Measurements from ENCODE around the gene AADACL4.
"Not testable (repeated sequence)": the region's sequence is repeated elsewhere in the genome, so short reads cannot be mapped to it uniquely, and the experiment has no call there.

The AADACL4 gene

GRCh38 chr1:12629985-12630760 lies 13.7 kb upstream of the AADACL4 start:
- no peak for DNase-seq

- DNase-seq: no peak
Measured at GRCh38 chr1:12630946-12631530, 12.8 kb upstream of the AADACL4 start.

DNA sequence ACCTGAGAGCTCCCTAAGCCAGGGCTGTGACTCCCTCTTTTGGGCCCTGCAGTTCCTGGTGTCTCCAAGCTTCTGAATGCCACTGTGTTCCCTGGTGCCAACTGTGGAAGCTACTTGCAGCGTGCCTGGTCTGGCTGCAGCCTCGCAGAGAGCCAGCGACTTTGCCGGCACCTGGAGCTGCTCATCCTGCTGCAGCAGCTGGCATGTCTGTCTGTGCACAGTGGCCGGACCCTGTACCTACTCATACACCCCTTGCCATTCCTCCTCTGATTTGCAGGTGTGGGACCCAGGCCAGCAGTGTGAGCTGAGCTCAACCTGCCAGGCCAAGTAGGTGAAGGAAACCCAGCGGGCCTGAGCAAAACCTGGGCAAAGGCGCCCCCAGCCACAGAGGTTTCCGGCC lies 12.3 kb upstream of the AADACL4 start:
- DNase-seq: no peak

DNA sequence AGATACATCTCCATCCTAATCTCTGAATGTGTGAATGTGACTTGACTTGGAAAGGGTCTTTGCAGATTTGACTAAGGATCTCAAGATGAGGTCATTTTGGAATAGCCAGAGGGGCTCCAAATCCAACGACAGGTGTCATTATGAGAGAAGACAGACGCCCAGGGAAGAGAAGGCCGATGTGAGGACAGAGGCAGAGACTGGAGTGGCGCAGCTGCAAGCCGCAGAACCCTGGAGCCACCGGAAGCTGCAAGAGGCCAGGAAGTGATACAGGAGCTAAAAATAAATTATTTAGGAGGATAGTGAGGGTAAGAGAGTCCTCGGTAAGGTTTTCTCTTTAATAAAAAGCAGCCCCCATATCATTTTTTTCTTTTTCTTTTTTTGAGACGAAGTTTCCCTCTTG lies 9.7 kb upstream of the AADACL4 start:
- DNase-seq: no peak

GRCh38 chr1:12634696-12635202 lies 9.1 kb upstream of the AADACL4 start:
- no peak for DNase-seq

- DNase-seq: peak; percentile 93
Measured at GRCh38 chr1:12636098-12636950, 7.6 kb upstream of the AADACL4 start.

DNA sequence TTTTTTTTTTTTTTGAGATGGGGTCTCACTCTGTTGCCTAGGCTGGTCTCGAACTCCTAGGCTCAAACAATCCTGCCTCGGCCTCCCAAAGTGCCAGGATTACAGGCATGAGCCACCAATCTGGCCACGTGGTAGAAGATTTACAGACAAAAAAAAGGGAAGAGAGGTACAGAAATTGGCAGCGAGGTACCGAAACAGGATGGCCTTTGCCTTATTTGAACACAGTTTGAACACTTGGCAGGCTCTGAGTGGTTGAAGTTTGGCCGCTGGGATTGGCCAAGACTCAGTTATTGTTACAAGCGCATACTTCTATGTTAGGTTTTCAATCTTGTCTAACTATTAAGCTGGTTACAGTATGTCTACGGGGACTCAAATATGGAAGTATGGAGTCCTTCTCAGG lies 6.2 kb upstream of the AADACL4 start:
- no peak for DNase-seq

GRCh38 chr1:12640237-12640957 lies 3.5 kb upstream of the AADACL4 start:
- DNase-seq: no peak

DNA sequence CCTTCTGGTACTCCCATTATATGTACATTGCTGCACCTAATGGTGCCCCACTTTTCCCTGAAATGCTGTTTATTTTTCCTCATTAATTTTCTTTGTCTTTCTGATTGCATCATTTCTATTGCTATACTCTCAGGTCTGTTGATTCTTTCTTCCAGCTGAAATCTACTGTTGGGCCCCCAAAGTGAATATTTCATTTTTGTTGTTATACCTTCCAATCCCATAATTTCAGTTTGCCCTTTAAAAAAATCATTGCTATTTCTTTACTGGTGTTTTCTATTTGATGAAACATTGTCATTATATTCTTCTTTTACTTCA lies 3.0 kb upstream of the AADACL4 start:
- no peak for DNase-seq

DNA sequence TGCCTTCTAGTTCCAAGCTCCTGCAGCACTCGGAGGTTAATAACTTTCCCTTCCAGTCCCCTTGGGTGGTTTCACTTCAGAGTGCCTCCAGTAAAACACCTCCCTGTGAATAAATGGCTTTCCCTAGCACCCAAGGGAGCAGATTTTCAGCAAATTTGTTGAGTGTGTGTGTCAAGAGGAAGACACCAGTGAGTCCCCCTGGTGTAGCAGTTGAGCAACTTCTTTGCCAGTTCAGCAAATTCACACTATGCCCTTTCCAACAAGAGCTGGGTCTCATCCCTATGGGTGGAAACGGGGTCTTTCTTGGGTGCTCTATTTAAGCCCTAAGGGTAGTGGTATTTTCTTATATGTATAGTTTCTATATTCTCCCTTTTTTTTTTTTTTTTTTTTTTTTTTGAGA lies 806 bp upstream of the AADACL4 start:
- DNase-seq: no peak

DNA sequence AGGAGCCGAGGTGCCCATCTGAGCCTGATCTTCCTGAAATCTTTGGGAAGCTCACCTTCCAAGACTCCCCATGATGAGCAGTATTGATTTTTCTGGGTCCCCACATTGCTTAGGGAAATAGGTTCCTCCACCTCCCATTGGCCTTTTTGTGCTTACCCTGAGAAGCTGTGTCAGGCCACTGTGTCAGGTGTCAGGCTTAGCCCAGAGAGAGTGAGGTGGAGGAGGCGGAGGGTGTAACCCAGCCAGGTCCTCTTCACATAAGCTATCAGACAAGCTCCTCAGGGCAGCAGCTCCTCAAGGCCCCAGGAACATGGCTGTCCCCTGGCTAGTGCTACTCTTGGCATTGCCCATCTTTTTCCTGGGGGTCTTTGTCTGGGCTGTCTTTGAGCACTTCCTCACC lies 352 bp downstream of the AADACL4 start:
- DNase-seq: no peak

- no peak for DNase-seq
Measured at GRCh38 chr1:12644829-12645228, 944 bp downstream of the AADACL4 start.

DNA sequence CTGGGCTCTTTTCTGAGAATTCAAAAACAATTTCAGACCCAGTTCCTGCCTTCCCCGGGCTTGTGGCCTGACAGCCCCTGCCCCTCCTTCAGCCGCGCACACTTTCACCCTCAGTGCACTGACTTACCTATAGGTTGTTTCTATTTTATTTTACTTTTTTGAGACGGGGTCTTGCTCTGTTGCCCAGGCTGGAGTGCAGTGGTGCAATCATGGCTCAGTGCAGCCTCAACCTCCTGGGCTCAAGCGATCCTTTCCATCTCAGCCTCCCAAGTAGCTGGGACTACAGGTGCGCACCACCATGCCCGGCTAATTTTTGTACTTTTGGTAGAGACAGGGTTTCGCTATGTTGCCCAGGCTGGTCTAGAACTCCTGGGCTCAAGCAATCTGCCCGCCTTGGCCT lies 1.5 kb downstream of the AADACL4 start:
- not testable (repeated sequence) for DNase-seq

- no peak for DNase-seq
Measured at GRCh38 chr1:12648741-12649140, 4.9 kb downstream of the AADACL4 start.

- peak; percentile 49 for DNase-seq
Measured at GRCh38 chr1:12649971-12650421, 6.1 kb downstream of the AADACL4 start.

DNA sequence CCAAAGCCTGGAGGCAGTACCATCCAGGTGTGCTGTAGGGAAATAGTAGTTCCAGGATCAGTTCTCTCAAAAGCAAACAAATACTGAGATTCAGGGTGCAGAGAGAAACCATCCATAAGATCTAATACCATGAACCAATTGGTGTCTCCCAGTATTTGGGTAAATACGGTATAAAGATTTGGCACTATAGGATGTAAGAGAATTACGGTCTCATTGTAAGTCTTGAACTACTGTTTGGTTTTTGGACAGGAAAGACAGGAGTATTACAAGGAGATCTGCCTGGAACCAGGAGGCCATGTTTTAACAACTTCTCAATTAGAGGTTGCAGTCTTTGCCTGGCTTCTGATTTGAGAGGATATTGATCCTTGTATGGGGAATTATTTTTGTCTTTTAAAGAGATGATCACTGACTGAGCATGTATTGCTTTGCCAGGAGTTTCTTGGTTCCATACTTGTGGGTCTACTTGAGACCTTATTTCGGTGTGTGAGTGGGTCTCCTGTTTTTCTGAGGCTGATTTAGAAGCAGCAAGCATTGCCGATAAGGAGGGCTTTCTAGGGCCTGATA lies 10.2 kb downstream of the AADACL4 start:
- DNase-seq: peak; percentile 23

DNA sequence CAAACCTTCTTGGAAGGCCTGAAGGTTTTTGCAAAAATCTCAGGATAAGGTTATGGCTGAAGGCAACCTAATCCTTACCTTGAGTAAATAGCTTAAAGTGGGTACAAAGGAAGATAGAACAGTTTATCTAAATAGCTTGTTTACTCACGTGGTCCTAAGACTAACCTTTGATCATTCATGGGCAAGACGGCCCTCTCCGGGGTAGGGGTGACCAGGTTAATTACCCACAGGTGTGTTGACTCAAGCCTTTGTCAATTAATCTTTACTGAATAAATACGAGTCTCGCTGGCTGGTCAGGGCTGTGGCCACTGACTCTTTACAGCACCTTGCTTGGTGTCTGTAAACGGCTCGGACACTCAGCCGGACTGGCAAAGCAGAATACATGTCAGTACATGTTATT lies 10.8 kb downstream of the AADACL4 start:
- no peak for DNase-seq

- no peak for DNase-seq
Measured at GRCh38 chr1:12656575-12656974, 12.7 kb downstream of the AADACL4 start.

- DNase-seq: no peak
Measured at GRCh38 chr1:12657060-12657884, 13.4 kb downstream of the AADACL4 start.

DNA sequence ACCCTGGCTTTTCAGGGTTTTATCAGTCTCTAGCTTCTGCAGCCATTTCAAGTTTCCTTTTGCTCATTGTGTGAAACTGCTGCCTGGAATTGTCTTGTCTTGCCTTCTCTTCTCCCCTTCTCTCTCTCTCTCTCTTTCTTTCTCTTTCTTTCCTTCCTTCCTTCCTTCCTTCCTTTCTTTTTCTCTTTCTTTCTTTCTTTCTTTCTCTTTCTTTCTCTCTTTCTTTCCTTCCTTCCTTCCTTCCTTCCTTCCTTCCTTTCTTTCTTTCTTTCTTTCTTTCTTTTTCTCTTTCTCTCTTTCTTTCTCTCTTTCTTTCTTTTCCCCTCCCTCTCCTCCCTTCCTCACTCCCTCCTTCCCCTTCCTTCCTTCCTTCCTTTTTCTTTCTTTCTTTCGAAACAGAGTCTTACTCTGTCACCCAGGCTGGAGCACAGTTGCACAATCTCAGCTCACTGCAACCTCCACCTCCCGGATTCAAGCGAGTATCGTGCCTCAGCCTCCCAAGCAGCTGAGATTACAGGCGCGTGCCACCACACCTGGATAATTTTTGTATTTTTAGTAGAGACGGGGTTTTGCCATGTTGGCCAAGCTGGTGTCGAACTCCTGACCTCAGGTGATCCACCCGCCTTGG lies 14.1 kb downstream of the AADACL4 start:
- not testable (repeated sequence) for DNase-seq
